Heart left ventricle (tissue), 13 donors: ENCODE measurements around the gene RGL1.

Experiments used
- CTCF ChIP-seq, 12 donors: fragments of 200-600 bp; sonication (generic) in 4 of 12; IDR thresholded peaks; one replicate each; pipeline versions ENCODE4 v1.5.0 to v1.8.0; 2018 to 2022; ENCODE audit warnings: antibody characterized with exemption in 12 of 12, mild to moderate bottlenecking in 5 of 12
- POLR2A ChIP-seq, 2 donors: fragments of 450-650 bp; IDR thresholded peaks; one replicate each; pipeline ENCODE4 v1.6.1; 2017; ENCODE audit warnings: antibody characterized with exemption in 2 of 2, mild to moderate bottlenecking in 2 of 2, moderate library complexity in 2 of 2
- donor health status: ischemic (EF 13 %, LVEDD 7.1; RV severe dilation, severe dysfunction).
- donor health status: DM: no; HTN: yes; CAD: no.
- donor health status: DM: no; HTN: no; CAD: no.
- donor health status: ischemic (EF 25% LVEDD 6.9; RV normal size, moderate dysfunction).
- donor health status: ischemic (EF 25% LVEDD 5.7; RV mildly dilated, moderate dysfunction).
- donor health status: ischemic (EF 35%, LVEDD 5.7; RV mildly dilated, moderate dysfunction).
- donor health status: nonischemic (EF 11% LVEDD 7.7; RV severe dilation, severe dysfunction).
- donor health status: DM: yes; HTN: yes; CAD: no.
- donor health status: PGD.
- donor health status: ischemic (EF 29% LVEDD 5.4; RV normal size, mild dysfunction).
- donor health status: nonischemic (EF 23%, LVEDD 6.1; RV moderate dilation, normal function).

- TF ChIP-seq CTCF (IDR thresholded peaks at IDR 0.05) (no peak), POLR2A (IDR thresholded peaks at IDR 0.05) (no peak)
These were observed 27.6 kb upstream of the RGL1 start for GRCh38 chr1:183777328-183777727.
